Measurements from ENCODE around the gene HS2ST1. TPM values are rescaled to one million over a fixed set of nuclear protein-coding genes. Genes with fewer than 3 reads are reported as not detected.
"Not testable (repeated sequence)": the region's sequence is repeated elsewhere in the genome, so short reads cannot be mapped to it uniquely, and the experiment has no call there.

The HS2ST1 gene
- total and polyA plus RNA-seq, 9 donors = 11.5 to 31.6 (median 21.8) TPM

GRCh38 chr1:86972262-86972661 is 57.8 kb downstream of the HS2ST1 start:
- DNase-seq = peak in 2 of 5 donors; percentile 29 to 45
- Histone ChIP-seq H3K4me3 (no peak overlapping the region), H3K27me3 (no peaks in the 10 kb centered on the region), H3K9me3 (no peaks in the 10 kb centered on the region), H3K4me1 (ENCODE audit: insufficient read depth) (peaks cover 3% of the 10 kb centered on the region), H3K36me3 (no peaks in the 10 kb centered on the region), H3K27ac (no peak overlapping the region)
- TF ChIP-seq POLR2A (IDR thresholded peaks at IDR 0.05) (no peak), CTCF (IDR thresholded peaks at IDR 0.05) (no peak), EP300 (IDR thresholded peaks at IDR 0.05) (no peak)
- WGBS, 3 donors = 53 to 70% (median 63%) methylated on average over 2 of the region's 2 CpGs
- intact Hi-C loops (cut with DNase I) = no loop called here

GRCh38 chr1:86975993-86976550 is 61.6 kb downstream of the HS2ST1 start:
- H3K9me3 ChIP-seq = no peaks in the 10 kb centered on the region
- no peak overlapping the region for H3K27ac ChIP-seq
- no peaks in the 10 kb centered on the region for H3K27me3 ChIP-seq
- peaks cover 3% of the 10 kb centered on the region for H3K4me1 ChIP-seq (ENCODE audit: insufficient read depth)
- no peak overlapping the region for H3K4me3 ChIP-seq
- no peaks in the 10 kb centered on the region for H3K36me3 ChIP-seq
- TF ChIP-seq EP300 (IDR thresholded peaks at IDR 0.05) (no peak), POLR2A (IDR thresholded peaks at IDR 0.05) (no peak), CTCF (IDR thresholded peaks at IDR 0.05) (no peak)
- DNase-seq = no peak
- intact Hi-C loops (cut with DNase I) = no loop called here
- WGBS, 3 donors = 26 to 33% (median 27%) methylated on average over 2 of the region's 2 CpGs

GRCh38 chr1:86976664-86977063 is 62.2 kb downstream of the HS2ST1 start:
- H3K27me3 ChIP-seq = no peaks in the 10 kb centered on the region
- H3K27ac ChIP-seq = no peak overlapping the region

GRCh38 chr1:86981482-86982213 is 67.2 kb downstream of the HS2ST1 start:
- H3K27me3 ChIP-seq = no peaks in the 10 kb centered on the region
- DNase-seq = no peak
- no peaks in the 10 kb centered on the region for H3K36me3 ChIP-seq
- no peaks in the 10 kb centered on the region for H3K9me3 ChIP-seq
- H3K4me1 ChIP-seq (ENCODE audit: insufficient read depth) = no peaks in the 10 kb centered on the region
- no peak overlapping the region for H3K4me3 ChIP-seq
- H3K27ac ChIP-seq = no peak overlapping the region
- TF ChIP-seq EP300 (IDR thresholded peaks at IDR 0.05) = no peak
- no peak for TF ChIP-seq CTCF (IDR thresholded peaks at IDR 0.05)
- TF ChIP-seq POLR2A (IDR thresholded peaks at IDR 0.05) = no peak
- 89 to 92% (median 91%) methylated on average over 7 of the region's 7 CpGs for WGBS, 3 donors
- intact Hi-C loops (cut with DNase I) = no loop called here

More at GRCh38 chr1:86976664-86977063, 62.2 kb downstream of the HS2ST1 start:
- intact Hi-C loops (cut with DNase I) = no loop called here
- Histone ChIP-seq H3K9me3 (no peaks in the 10 kb centered on the region), H3K4me1 (ENCODE audit: insufficient read depth) (peaks cover 3% of the 10 kb centered on the region), H3K36me3 (no peaks in the 10 kb centered on the region), H3K4me3 (no peak overlapping the region)
- no peak for DNase-seq
- TF ChIP-seq CTCF (IDR thresholded peaks at IDR 0.05) = no peak
- no peak for TF ChIP-seq POLR2A (IDR thresholded peaks at IDR 0.05)
- no peak for TF ChIP-seq EP300 (IDR thresholded peaks at IDR 0.05)

- H3K27me3 ChIP-seq; DNase-seq; intact Hi-C loops (cut with DNase I); H3K4me1 ChIP-seq (ENCODE audit: insufficient read depth); H3K9me3 ChIP-seq; H3K36me3 ChIP-seq; H3K4me3 ChIP-seq; H3K27ac ChIP-seq: not testable (repeated sequence)
- WGBS, 3 donors = 96 to 97% (median 97%) methylated on average over 12 of the region's 12 CpGs
Measured at GRCh38 chr1:86983677-86984076, 69.2 kb downstream of the HS2ST1 start.

Measured in ovary (tissue), 9 donors.